Measurements from ENCODE around the gene PAPSS1.

GRCh38 chr4:107725281-107725859 is 5.3 kb upstream of the PAPSS1 start:
- TF ChIP-seq CTCF (IDR thresholded peaks at IDR 0.05; ENCODE audit: insufficient read depth, low read length) (no peak), SPI1 (IDR thresholded peaks at IDR 0.05; ENCODE audit: borderline replicate concordance, low read depth) (no peak), POLR2AphosphoS5 (IDR thresholded peaks at IDR 0.05; ENCODE audit: low read depth) (no peak), REST (IDR thresholded peaks at IDR 0.05; ENCODE audit: insufficient replicate concordance, low read depth) (no peak)
